HepG2 (cell line): ENCODE results near the gene RBM25. TPM values are rescaled to one million over a fixed set of nuclear protein-coding genes. Genes with fewer than 3 reads are reported as not detected.

Experiments
- AKNA ChIP-seq: sonication (generic); formaldehyde crosslinking; IDR thresholded peaks from 2 replicates; pipeline ENCODE4 v1.4.0; 2020; ENCODE audit warnings: missing genetic modification reagents, borderline replicate concordance
- CBFB ChIP-seq: sonication (generic); formaldehyde crosslinking; IDR thresholded peaks from 2 replicates; pipeline ENCODE4 v1.4.0; 2020; ENCODE audit warnings: missing genetic modification reagents
- DNMT1 ChIP-seq: sonication (generic); formaldehyde crosslinking; IDR thresholded peaks from 2 replicates; pipeline ENCODE4 v1.5.1; 2020; ENCODE audit warnings: mild to moderate bottlenecking, missing genetic modification reagents
- PLRG1 ChIP-seq: fragments of 450-650 bp; conservative IDR thresholded peaks from 2 replicates; pipeline ENCODE4 v1.6.1; 2016
- POGZ ChIP-seq: sonication (generic); formaldehyde crosslinking; IDR thresholded peaks from 2 replicates; pipeline ENCODE4 v1.4.0; 2020; ENCODE audit warnings: mild to moderate bottlenecking, missing genetic modification reagents
- POLR2G ChIP-seq: fragments of 200-400 bp; formaldehyde crosslinking; IDR thresholded peaks from 2 replicates; pipeline ENCODE4 v1.6.1; 2018; ENCODE audit warnings: mild to moderate bottlenecking, low read depth, low read length, moderate library complexity
- SKIL ChIP-seq: sonication (generic); formaldehyde crosslinking; IDR thresholded peaks from 2 replicates; pipeline ENCODE4 v1.8.0; 2022; ENCODE audit warnings: missing genetic modification reagents, mild to moderate bottlenecking, moderate library complexity, borderline replicate concordance
- TERF1 ChIP-seq: sonication (generic); formaldehyde crosslinking; IDR thresholded peaks from 2 replicates; pipeline ENCODE4 v1.8.0; 2022; ENCODE audit warnings: mild to moderate bottlenecking, missing genetic modification reagents, moderate library complexity
- ZNF318 ChIP-seq: sonication (generic); formaldehyde crosslinking; IDR thresholded peaks from 2 replicates; pipeline ENCODE4 v1.4.0; 2020; ENCODE audit warnings: mild to moderate bottlenecking, missing genetic modification reagents
- ZNF597 ChIP-seq: sonication (generic); formaldehyde crosslinking; IDR thresholded peaks from 2 replicates; pipeline ENCODE4 v1.5.0; 2020; ENCODE audit warnings: missing genetic modification reagents
- polyA plus RNA-seq, 8 experiments: library from polyadenylated mRNA; depleted of rRNA in 3 of 8; stranded (reverse) in 7 of 8; unstranded in 1 of 8; fragments of >200 nt; fragmentation: Illumina TruSeq in 4 of 8; extraction: Trizol in 4 of 8; gene quantifications; 2 replicates each; pipeline versions ENCODE4 v1.2.1 to v1.2.3, GENCODE V29; 2011 to 2016; ENCODE audit warnings: low read depth in 4 of 8, missing spikeins in 1 of 8, mixed read lengths in 1 of 8; ENCODE audit not compliant: insufficient read depth in 1 of 8
- total RNA-seq, 5 experiments: library from RNA; depleted of rRNA; stranded (reverse); fragments of >200 nt; fragmentation: Illumina TruSeq; extraction: Trizol; gene quantifications; 2 replicates each; pipeline ENCODE4 v1.2.3, GENCODE V29; 2016; ENCODE audit warnings: low read depth in 1 of 5

RBM25 gene
- total and polyA plus RNA-seq, 2 of the 13 experiments (the other 11 are each of a cell fraction or from before 2014, with no cell fraction given), result 34.1 to 65.9 TPM

- TF ChIP-seq TERF1 (CRISPR knock-in tag), result no peak
- TF ChIP-seq ZNF597 (CRISPR knock-in tag), result no peak
- TF ChIP-seq POGZ (CRISPR knock-in tag), result peak; percentile 96
- no peak for TF ChIP-seq DNMT1 (CRISPR knock-in tag)
- TF ChIP-seq PLRG1, result no peak
- no peak for TF ChIP-seq AKNA
- TF ChIP-seq SKIL (CRISPR knock-in tag), result 0 out of 2 replicates have a peak, but pooled peaks have one; percentile 27
- TF ChIP-seq CBFB (CRISPR knock-in tag), result peak; percentile 90
- no peak for TF ChIP-seq ZNF318 (CRISPR knock-in tag)
- peak; percentile 99 for TF ChIP-seq POLR2G
Measured at GRCh38 chr14:73058224-73058921, at the start of gene RBM25 (continued).
